Right atrium auricular region (tissue), 2 donors: ENCODE data around the gene CYP3A7. TPM values are rescaled to one million over a fixed set of nuclear protein-coding genes. Genes with fewer than 3 reads are reported as not detected.
A peak's percentile ranks its signal among the peaks of the same experiment; 100 is the strongest.
"Not testable (repeated sequence)": the region's sequence is repeated elsewhere in the genome, so short reads cannot be mapped to it uniquely, and the experiment has no call there.

Experiments
- DNase-seq: peaks from one replicate; pipeline ENCODE4 v3.0.0-alpha.2; 2019; ENCODE audit warnings: low spot score
- H3K27ac ChIP-seq, 2 donors: fragments of 200-600 bp; sonication (generic); 1 replicate in 1 of 2; 2 replicates in 1 of 2; pipeline ENCODE4 v1.5.1; 2016 to 2019
- H3K27me3 ChIP-seq, 2 donors: fragments of 200-600 bp; sonication (generic); one replicate each; pipeline versions ENCODE4 v1.5.1 to v1.6.0; 2017 to 2019
- H3K36me3 ChIP-seq: fragments of 200-600 bp; sonication (generic); one replicate; pipeline ENCODE4 v1.5.1; 2016
- H3K4me1 ChIP-seq, 2 donors: fragments of 200-600 bp; sonication (generic); one replicate each; pipeline versions ENCODE4 v1.5.1 to v1.6.0; 2017 to 2019
- H3K4me3 ChIP-seq, 2 donors: fragments of 200-600 bp; sonication (generic); 1 replicate in 1 of 2; 2 replicates in 1 of 2; pipeline ENCODE4 v1.5.1; 2017 to 2019; ENCODE audit warnings: mild to moderate bottlenecking in 1 of 2, moderate library complexity in 1 of 2
- H3K9me3 ChIP-seq, 2 donors: fragments of 200-600 bp; sonication (generic); one replicate each; pipeline ENCODE4 v1.5.1; 2019
- total RNA-seq, 2 donors: library from RNA; depleted of rRNA; stranded (reverse); fragments of >200 nt; gene quantifications; one replicate each; pipeline ENCODE4 v1.1.0, GENCODE V29; 2016
- TF ChIP-seq, protein P1 (sequence below), 2 donors: fragments of 200-600 bp; sonication (generic); IDR thresholded peaks; one replicate each; pipeline ENCODE4 v1.5.1; 2019; ENCODE audit warnings: antibody characterized with exemption in 2 of 2

Gene CYP3A7
- total RNA-seq, 2 donors from 2014 or later = 0.82 to 2.0 TPM

- Histone ChIP-seq H3K27me3 (no peaks in the 10 kb centered on the region), H3K9me3 (no peaks in the 10 kb centered on the region), H3K27ac (no peak overlapping the region), H3K36me3 (no peaks in the 10 kb centered on the region), H3K4me3 (no peak overlapping the region), H3K4me1 (peaks cover 0 to 4% of the 10 kb centered on the region in 2 donors)
- DNase-seq = no peak
- TF ChIP-seq, protein P1, sequence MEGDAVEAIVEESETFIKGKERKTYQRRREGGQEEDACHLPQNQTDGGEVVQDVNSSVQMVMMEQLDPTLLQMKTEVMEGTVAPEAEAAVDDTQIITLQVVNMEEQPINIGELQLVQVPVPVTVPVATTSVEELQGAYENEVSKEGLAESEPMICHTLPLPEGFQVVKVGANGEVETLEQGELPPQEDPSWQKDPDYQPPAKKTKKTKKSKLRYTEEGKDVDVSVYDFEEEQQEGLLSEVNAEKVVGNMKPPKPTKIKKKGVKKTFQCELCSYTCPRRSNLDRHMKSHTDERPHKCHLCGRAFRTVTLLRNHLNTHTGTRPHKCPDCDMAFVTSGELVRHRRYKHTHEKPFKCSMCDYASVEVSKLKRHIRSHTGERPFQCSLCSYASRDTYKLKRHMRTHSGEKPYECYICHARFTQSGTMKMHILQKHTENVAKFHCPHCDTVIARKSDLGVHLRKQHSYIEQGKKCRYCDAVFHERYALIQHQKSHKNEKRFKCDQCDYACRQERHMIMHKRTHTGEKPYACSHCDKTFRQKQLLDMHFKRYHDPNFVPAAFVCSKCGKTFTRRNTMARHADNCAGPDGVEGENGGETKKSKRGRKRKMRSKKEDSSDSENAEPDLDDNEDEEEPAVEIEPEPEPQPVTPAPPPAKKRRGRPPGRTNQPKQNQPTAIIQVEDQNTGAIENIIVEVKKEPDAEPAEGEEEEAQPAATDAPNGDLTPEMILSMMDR (IDR thresholded peaks at IDR 0.05) = no peak
Measured at GRCh38 chr7:99764478-99764877, 29.5 kb upstream of the CYP3A7 start.

- H3K4me1 ChIP-seq = peaks cover 0 to 4% of the 10 kb centered on the region in 2 donors
- H3K27ac ChIP-seq = no peak overlapping the region
- DNase-seq = peak; percentile 61
- H3K36me3 ChIP-seq = no peaks in the 10 kb centered on the region
- no peak overlapping the region for H3K4me3 ChIP-seq
- no peaks in the 10 kb centered on the region for H3K27me3 ChIP-seq
- TF ChIP-seq, protein P1 (IDR thresholded peaks at IDR 0.05) = no peak
- no peaks in the 10 kb centered on the region for H3K9me3 ChIP-seq
Measured at GRCh38 chr7:99762680-99763327, 27.8 kb upstream of the CYP3A7 start.

GRCh38 chr7:99755085-99755484 is 20.1 kb upstream of the CYP3A7 start:
- no peak overlapping the region for H3K4me3 ChIP-seq
- H3K36me3 ChIP-seq = no peaks in the 10 kb centered on the region
- TF ChIP-seq, protein P1 (IDR thresholded peaks at IDR 0.05) = no peak
- no peak for DNase-seq
- H3K9me3 ChIP-seq = no peaks in the 10 kb centered on the region
- no peaks in the 10 kb centered on the region for H3K4me1 ChIP-seq
- no peaks in the 10 kb centered on the region for H3K27me3 ChIP-seq
- no peak overlapping the region for H3K27ac ChIP-seq

DNA sequence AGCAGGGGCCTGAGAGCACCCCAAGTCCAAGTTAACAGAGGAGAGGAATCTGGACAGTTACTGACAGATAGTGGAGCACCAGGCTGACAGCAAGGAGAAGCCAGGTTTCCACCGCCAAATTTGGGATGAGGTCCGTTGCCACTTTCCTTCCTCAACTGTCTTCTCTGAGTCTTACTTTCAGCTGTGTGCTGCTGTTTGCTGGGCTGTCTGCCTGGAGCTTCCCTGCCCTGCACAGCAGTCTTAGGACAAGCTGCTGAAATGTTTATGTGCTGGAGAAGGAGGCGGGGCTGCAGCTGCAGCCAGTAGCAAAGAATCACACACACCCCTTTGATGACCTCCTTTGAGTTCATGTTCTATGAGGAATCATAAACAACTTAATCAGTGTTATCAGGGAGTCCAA is 17.4 kb upstream of the CYP3A7 start:
- TF ChIP-seq, protein P1 (IDR thresholded peaks at IDR 0.05) = no peak
- H3K27ac ChIP-seq = no peak overlapping the region
- H3K9me3 ChIP-seq = no peaks in the 10 kb centered on the region
- no peaks in the 10 kb centered on the region for H3K36me3 ChIP-seq
- no peaks in the 10 kb centered on the region for H3K4me1 ChIP-seq
- no peak overlapping the region for H3K4me3 ChIP-seq
- no peak for DNase-seq
- H3K27me3 ChIP-seq = no peaks in the 10 kb centered on the region

DNA sequence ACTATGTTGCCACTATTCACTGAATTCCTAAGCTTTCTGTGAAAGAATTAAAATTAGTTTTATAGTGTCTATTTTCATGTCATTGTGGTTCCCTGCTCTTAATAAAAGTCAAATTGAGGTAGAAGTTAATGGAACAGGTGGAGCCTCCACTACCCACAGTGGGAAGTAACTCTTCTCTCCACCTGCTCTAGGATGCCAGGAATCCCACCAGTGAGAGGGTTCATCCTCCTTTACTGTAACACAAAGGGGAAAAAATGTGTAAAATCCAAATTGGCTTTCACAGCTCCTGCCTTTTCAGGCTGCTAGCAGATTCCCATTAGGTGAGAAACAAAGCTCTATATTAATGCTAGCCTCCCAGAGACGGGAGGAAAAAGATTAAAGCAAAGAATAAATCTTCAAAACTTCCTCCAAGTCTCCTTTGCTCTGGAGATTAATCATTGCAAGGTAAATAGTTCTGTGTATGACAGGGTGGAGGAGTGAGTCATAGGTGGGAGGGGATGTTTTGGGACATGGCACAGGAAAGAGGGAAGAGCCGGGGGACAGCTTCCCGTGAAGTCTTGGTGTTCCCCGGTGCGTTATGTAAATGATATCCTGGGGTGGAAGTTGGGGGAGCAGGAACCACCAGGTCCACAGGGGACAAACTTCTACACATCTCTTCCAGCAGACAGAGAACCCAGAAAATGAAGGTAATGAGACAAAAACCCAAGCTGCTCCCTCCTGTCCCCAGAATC is 16.5 kb upstream of the CYP3A7 start:
- not testable (repeated sequence) for DNase-seq, H3K27me3 ChIP-seq, H3K4me1 ChIP-seq, H3K4me3 ChIP-seq, H3K36me3 ChIP-seq, H3K9me3 ChIP-seq, H3K27ac ChIP-seq

GRCh38 chr7:99748846-99749579 is 14.0 kb upstream of the CYP3A7 start:
- Histone ChIP-seq H3K9me3 (no peaks in the 10 kb centered on the region), H3K36me3 (no peaks in the 10 kb centered on the region), H3K27ac (no peak overlapping the region), H3K27me3 (no peaks in the 10 kb centered on the region), H3K4me1 (no peaks in the 10 kb centered on the region), H3K4me3 (no peak overlapping the region)
- no peak for DNase-seq
- TF ChIP-seq, protein P1 (IDR thresholded peaks at IDR 0.05) = no peak

- H3K27me3 ChIP-seq, H3K27ac ChIP-seq, H3K4me3 ChIP-seq, DNase-seq, H3K4me1 ChIP-seq, H3K36me3 ChIP-seq, H3K9me3 ChIP-seq: not testable (repeated sequence)
Measured at GRCh38 chr7:99746915-99747314, 11.9 kb upstream of the CYP3A7 start.

- DNase-seq, H3K4me1 ChIP-seq: not testable (repeated sequence)
Measured at GRCh38 chr7:99745395-99745794, 10.4 kb upstream of the CYP3A7 start.

More at GRCh38 chr7:99745395-99745794, 10.4 kb upstream of the CYP3A7 start:
- not testable (repeated sequence) for H3K27me3 ChIP-seq, H3K9me3 ChIP-seq, H3K27ac ChIP-seq, H3K4me3 ChIP-seq, H3K36me3 ChIP-seq
